ENCODE measurements around the gene TBCC.

TBCC gene

DNA sequence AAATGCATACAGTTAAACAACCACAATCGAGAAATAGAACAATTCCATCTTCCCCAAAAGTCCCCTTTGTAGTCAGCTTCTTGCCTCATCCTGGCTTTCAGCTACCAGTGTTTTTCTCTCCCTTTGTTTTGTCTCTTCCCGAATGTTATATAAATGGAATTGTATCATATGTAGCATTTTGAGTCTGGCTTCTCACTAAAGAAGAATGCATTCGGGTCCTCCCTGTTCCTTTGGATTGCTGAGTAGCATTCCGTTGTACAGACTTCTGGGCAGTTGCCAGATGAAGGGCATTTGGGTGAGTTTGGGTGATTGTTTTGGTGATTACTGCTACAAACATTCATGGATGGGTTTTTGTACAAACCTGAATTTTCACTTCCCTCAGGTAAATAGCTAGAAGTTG, 51.3 kb downstream of the TBCC start:
- DNase-seq (ENCODE audit: low read depth), result no peak

Data from stimulated activated CD8-positive, alpha-beta memory T cell treated with anti-CD3 and anti-CD28 coated beads, Interleukin-4, amount 100 ng/mL, for 24 hours (primary cell).